Esophagus squamous epithelium (tissue), 4 donors: ENCODE data around the gene HSD17B4.

Experiments
- POLR2A ChIP-seq, 4 donors: fragments of 450-650 bp; IDR thresholded peaks; one replicate each; pipeline ENCODE4 v1.6.1; 2017; ENCODE audit warnings: antibody characterized with exemption in 4 of 4, mild to moderate bottlenecking in 4 of 4, moderate library complexity in 3 of 4
- TF ChIP-seq, protein P1 (sequence below), 6 experiments: fragments of 450-650 bp in 4 of 6; fragments of 200-600 bp in 2 of 6; sonication (generic) in 2 of 6; IDR thresholded peaks; one replicate each; pipeline ENCODE4 v1.5.1; 2016 to 2019; ENCODE audit warnings: antibody characterized with exemption in 6 of 6, mild to moderate bottlenecking in 4 of 6, moderate library complexity in 4 of 6

DNA sequence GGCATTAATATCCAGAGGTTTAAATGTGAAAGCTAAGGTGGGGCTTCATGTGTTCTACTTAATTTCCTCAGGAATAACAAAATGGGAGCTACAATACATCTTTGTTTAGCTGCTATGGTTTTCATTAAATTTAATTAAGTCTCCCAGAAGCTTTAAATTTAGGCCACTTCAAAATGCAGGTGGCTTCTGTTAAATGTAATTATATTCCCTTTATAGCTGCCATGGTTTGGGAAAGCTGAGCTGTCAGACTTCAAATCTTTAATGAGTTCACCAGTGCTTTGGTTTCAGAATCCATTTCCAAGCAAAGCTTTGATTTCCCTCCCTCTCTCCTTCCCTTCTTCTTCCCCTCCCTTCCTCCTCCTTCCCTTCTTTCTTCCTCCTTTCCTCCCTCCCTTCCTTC, 118.6 kb downstream of the HSD17B4 start:
- TF ChIP-seq, protein P1, sequence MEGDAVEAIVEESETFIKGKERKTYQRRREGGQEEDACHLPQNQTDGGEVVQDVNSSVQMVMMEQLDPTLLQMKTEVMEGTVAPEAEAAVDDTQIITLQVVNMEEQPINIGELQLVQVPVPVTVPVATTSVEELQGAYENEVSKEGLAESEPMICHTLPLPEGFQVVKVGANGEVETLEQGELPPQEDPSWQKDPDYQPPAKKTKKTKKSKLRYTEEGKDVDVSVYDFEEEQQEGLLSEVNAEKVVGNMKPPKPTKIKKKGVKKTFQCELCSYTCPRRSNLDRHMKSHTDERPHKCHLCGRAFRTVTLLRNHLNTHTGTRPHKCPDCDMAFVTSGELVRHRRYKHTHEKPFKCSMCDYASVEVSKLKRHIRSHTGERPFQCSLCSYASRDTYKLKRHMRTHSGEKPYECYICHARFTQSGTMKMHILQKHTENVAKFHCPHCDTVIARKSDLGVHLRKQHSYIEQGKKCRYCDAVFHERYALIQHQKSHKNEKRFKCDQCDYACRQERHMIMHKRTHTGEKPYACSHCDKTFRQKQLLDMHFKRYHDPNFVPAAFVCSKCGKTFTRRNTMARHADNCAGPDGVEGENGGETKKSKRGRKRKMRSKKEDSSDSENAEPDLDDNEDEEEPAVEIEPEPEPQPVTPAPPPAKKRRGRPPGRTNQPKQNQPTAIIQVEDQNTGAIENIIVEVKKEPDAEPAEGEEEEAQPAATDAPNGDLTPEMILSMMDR (IDR thresholded peaks at IDR 0.05), result no peak
- no peak for TF ChIP-seq POLR2A (IDR thresholded peaks at IDR 0.05)
